PFSK-1 (cell line): ENCODE results near the gene LEFTY2.

Experiments
- POLR2AphosphoS5 ChIP-seq: IDR thresholded peaks from 2 replicates; pipeline ENCODE4 v1.6.1; 2012; ENCODE audit warnings: low read depth, mild to moderate bottlenecking, control low read depth, low read length, moderate library complexity
- TAF1 ChIP-seq: IDR thresholded peaks from 2 replicates; pipeline ENCODE4 v1.6.1; 2012; ENCODE audit warnings: low read length, control low read depth, borderline replicate concordance; ENCODE audit not compliant: insufficient read depth
- TF ChIP-seq, protein P1 (sequence below), 2 experiments: IDR thresholded peaks; 2 replicates each; pipeline versions ENCODE4 v1.6.1 to v1.8.0; 2011 to 2012; ENCODE audit warnings: low read depth in 2 of 2, low read length in 2 of 2, control low read depth in 1 of 2, inconsistent platforms in 1 of 2, mild to moderate bottlenecking in 1 of 2, moderate library complexity in 1 of 2; ENCODE audit not compliant: insufficient read depth in 1 of 2

- no peak for TF ChIP-seq POLR2AphosphoS5
- TF ChIP-seq TAF1: no peak
- TF ChIP-seq, protein P1, sequence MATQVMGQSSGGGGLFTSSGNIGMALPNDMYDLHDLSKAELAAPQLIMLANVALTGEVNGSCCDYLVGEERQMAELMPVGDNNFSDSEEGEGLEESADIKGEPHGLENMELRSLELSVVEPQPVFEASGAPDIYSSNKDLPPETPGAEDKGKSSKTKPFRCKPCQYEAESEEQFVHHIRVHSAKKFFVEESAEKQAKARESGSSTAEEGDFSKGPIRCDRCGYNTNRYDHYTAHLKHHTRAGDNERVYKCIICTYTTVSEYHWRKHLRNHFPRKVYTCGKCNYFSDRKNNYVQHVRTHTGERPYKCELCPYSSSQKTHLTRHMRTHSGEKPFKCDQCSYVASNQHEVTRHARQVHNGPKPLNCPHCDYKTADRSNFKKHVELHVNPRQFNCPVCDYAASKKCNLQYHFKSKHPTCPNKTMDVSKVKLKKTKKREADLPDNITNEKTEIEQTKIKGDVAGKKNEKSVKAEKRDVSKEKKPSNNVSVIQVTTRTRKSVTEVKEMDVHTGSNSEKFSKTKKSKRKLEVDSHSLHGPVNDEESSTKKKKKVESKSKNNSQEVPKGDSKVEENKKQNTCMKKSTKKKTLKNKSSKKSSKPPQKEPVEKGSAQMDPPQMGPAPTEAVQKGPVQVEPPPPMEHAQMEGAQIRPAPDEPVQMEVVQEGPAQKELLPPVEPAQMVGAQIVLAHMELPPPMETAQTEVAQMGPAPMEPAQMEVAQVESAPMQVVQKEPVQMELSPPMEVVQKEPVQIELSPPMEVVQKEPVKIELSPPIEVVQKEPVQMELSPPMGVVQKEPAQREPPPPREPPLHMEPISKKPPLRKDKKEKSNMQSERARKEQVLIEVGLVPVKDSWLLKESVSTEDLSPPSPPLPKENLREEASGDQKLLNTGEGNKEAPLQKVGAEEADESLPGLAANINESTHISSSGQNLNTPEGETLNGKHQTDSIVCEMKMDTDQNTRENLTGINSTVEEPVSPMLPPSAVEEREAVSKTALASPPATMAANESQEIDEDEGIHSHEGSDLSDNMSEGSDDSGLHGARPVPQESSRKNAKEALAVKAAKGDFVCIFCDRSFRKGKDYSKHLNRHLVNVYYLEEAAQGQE (IDR thresholded peaks at IDR 0.05; ENCODE audit: insufficient read depth in 1 of 2, low read depth in 2 of 2, low read length in 2 of 2): no peak
Observed at GRCh38 chr1:225888289-225888897, 52.6 kb downstream of the LEFTY2 start.
